Ishikawa (cell line): ENCODE measurements around the gene ASMTL.

Experiments used
- CEBPB ChIP-seq: IDR thresholded peaks from 2 replicates; pipeline ENCODE4 v1.6.1; 2012
- CREB1 ChIP-seq: IDR thresholded peaks from 2 replicates; pipeline ENCODE4 v1.6.1; 2012; ENCODE audit warnings: low read depth
- EGR1 ChIP-seq: IDR thresholded peaks from 2 replicates; pipeline ENCODE4 v1.6.1; 2012
- EP300 ChIP-seq: IDR thresholded peaks from 2 replicates; pipeline ENCODE4 v1.6.1; 2012; ENCODE audit warnings: borderline replicate concordance
- FOXM1 ChIP-seq: IDR thresholded peaks from 2 replicates; pipeline ENCODE4 v1.6.1; 2012; ENCODE audit warnings: low read depth, borderline replicate concordance
- MAX ChIP-seq: IDR thresholded peaks from 2 replicates; pipeline ENCODE4 v1.6.1; 2012
- NFIC ChIP-seq: IDR thresholded peaks from 2 replicates; pipeline ENCODE4 v1.6.1; 2012
- RAD21 ChIP-seq: IDR thresholded peaks from 2 replicates; pipeline ENCODE4 v1.6.1; 2012; ENCODE audit warnings: low read depth
- REST ChIP-seq: IDR thresholded peaks from 2 replicates; pipeline ENCODE4 v1.6.1; 2012; ENCODE audit warnings: low read depth, mild to moderate bottlenecking
- TAF1 ChIP-seq: IDR thresholded peaks from 2 replicates; pipeline ENCODE4 v1.6.1; 2012; ENCODE audit warnings: low read depth, mild to moderate bottlenecking
- TCF12 ChIP-seq: IDR thresholded peaks from 2 replicates; pipeline ENCODE4 v1.6.1; 2012; ENCODE audit warnings: low read depth
- TEAD4 ChIP-seq: IDR thresholded peaks from 2 replicates; pipeline ENCODE4 v1.6.1; 2012
- USF1 ChIP-seq: IDR thresholded peaks from 2 replicates; pipeline ENCODE4 v1.6.1; 2012
- YY1 ChIP-seq: IDR thresholded peaks from 2 replicates; pipeline ENCODE4 v1.6.1; 2012; ENCODE audit warnings: low read depth
- ZBTB7A ChIP-seq: IDR thresholded peaks from 2 replicates; pipeline ENCODE4 v1.6.1; 2012; ENCODE audit warnings: low read depth

Gene ASMTL

GRCh38 chrX:1392376-1393068, 60.2 kb downstream of the ASMTL start:
- peak; percentile 14; the same call in 1 of the 2 replicates for TF ChIP-seq TAF1
- TF ChIP-seq MAX = peak; percentile 31; the same call in 1 of the 2 replicates
- TF ChIP-seq TCF12 = no peak

GRCh38 chrX:1391707-1392375, 60.9 kb downstream of the ASMTL start, which contains the start of gene SLC25A6:
SLC25A6 (minus strand) TSS chrX:1392113; CDS start chrX:1392009, 104 bp downstream.
- TF ChIP-seq EP300 (0 out of 2 replicates have a peak, but pooled peaks have one; percentile 1), ZBTB7A (no peak), EGR1 (peak; percentile 72), TEAD4 (no peak), MAX (peak; percentile 39; the same call in 1 of the 2 replicates), NFIC (no peak), TAF1 (peak; percentile 54), USF1 (peak; percentile 97), TCF12 (0 out of 2 replicates have a peak, but pooled peaks have one; percentile 15)

GRCh38 chrX:1391370-1391706, 61.4 kb downstream of the ASMTL start:
- no peak for TF ChIP-seq CEBPB
- no peak for TF ChIP-seq NFIC
- TF ChIP-seq TAF1 = no peak
- no peak for TF ChIP-seq REST
- no peak for TF ChIP-seq RAD21
- TF ChIP-seq USF1 = no peak
- TF ChIP-seq EP300 = no peak
- no peak for TF ChIP-seq ZBTB7A
- TF ChIP-seq EGR1 = no peak
- no peak for TF ChIP-seq TCF12
- no peak for TF ChIP-seq TEAD4
- no peak for TF ChIP-seq MAX

- TF ChIP-seq TEAD4 (no peak), FOXM1 (no peak), MAX (no peak), CEBPB (no peak), NFIC (no peak), EGR1 (no peak), RAD21 (no peak), TAF1 (no peak), ZBTB7A (no peak), EP300 (no peak), CREB1 (no peak), TCF12 (no peak), USF1 (no peak), YY1 (no peak), REST (no peak)
These were observed 61.9 kb downstream of the ASMTL start for GRCh38 chrX:1390621-1391369.

GRCh38 chrX:1389993-1390285, 62.8 kb downstream of the ASMTL start:
- TF ChIP-seq MAX (no peak), YY1 (no peak), TCF12 (no peak), USF1 (no peak)
